ENCODE data around the gene UBR4.

UBR4 gene

DNA sequence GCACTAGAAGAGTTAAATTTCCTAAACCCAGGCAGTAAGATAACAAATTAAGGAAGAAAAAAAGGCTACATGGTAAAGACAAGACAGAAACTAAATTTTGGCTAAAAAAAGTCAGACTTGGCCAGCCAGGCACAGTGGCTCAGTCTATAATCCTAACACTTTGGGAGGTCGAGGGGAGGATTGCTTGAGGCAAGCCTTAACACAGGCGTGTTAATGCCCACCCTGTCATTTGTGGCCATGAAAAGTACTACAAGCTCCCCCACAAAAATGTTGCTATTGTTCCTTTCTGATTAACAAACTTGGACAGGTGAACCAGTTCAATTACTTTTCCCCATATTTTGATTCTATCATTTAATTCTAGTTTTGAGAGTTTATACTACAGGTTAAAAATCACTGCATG lies 32.3 kb downstream of the UBR4 start:
- Histone ChIP-seq H3K9ac (no peak overlapping the region), H3K27ac (no peak overlapping the region), H3K9me3 (ENCODE audit: control insufficient read depth, low read length) (no peaks in the 10 kb centered on the region), H2AFZ (no peak overlapping the region), H3K36me3 (ENCODE audit: control insufficient read depth, insufficient read depth, low read length) (no peaks in the 10 kb centered on the region), H3K4me3 (ENCODE audit: low read depth, low read length) (no peak overlapping the region), H3K4me1 (no peaks in the 10 kb centered on the region), H3K79me2 (no peaks in the 10 kb centered on the region), H3K27me3 (ENCODE audit: control insufficient read depth, insufficient read depth, low read length) (no peaks in the 10 kb centered on the region), H3K4me2 (ENCODE audit: low read length) (no peak overlapping the region)
- TF ChIP-seq, protein P1, sequence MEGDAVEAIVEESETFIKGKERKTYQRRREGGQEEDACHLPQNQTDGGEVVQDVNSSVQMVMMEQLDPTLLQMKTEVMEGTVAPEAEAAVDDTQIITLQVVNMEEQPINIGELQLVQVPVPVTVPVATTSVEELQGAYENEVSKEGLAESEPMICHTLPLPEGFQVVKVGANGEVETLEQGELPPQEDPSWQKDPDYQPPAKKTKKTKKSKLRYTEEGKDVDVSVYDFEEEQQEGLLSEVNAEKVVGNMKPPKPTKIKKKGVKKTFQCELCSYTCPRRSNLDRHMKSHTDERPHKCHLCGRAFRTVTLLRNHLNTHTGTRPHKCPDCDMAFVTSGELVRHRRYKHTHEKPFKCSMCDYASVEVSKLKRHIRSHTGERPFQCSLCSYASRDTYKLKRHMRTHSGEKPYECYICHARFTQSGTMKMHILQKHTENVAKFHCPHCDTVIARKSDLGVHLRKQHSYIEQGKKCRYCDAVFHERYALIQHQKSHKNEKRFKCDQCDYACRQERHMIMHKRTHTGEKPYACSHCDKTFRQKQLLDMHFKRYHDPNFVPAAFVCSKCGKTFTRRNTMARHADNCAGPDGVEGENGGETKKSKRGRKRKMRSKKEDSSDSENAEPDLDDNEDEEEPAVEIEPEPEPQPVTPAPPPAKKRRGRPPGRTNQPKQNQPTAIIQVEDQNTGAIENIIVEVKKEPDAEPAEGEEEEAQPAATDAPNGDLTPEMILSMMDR (IDR thresholded peaks at IDR 0.05) = no peak

DNA sequence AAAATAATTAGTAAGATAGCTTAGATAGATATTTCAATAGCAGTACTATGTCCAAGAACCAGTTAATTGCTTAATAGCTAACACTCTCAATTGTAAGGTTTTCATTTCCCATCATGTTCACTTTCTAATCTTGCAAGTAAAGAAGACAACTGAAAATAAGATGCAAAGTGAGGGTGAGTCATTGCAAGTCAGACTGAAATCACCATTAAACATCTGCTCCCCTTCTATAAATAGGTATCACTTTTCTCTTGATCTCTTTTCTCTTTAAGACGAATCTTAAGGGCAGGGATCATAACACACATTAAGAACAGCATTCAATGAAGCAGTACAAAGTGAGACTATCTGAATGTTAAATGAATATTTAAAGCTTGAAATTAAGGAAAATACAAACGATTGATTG lies 40.4 kb downstream of the UBR4 start:
- H3K4me2 ChIP-seq (ENCODE audit: low read length) = no peak overlapping the region

DNA sequence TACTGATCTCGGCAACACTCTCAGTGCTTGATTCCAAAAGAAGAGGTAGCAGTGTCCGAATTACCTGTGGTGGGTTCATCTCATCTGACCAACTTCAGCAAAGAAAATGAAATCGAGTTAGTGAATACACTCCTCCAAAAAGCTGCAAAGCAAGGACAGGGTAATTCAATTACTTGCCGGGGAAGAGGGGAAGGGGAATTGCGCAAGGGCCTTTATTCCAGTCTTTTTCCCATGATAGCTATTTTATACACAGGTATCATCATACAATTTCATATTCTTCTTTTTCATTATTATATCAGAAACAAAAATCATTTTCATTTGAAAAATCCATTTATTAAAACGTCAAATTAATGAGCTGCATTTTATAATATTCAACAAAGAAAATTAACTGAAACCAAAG lies 42.9 kb downstream of the UBR4 start:
- Histone ChIP-seq H3K79me2 (no peaks in the 10 kb centered on the region), H3K9ac (no peak overlapping the region), H3K27ac (no peak overlapping the region), H3K4me2 (ENCODE audit: low read length) (no peak overlapping the region), H3K4me3 (ENCODE audit: low read depth, low read length) (no peak overlapping the region), H3K36me3 (ENCODE audit: control insufficient read depth, insufficient read depth, low read length) (no peaks in the 10 kb centered on the region), H3K27me3 (ENCODE audit: control insufficient read depth, insufficient read depth, low read length) (no peaks in the 10 kb centered on the region), H2AFZ (no peak overlapping the region), H3K4me1 (no peaks in the 10 kb centered on the region), H3K9me3 (ENCODE audit: control insufficient read depth, low read length) (no peaks in the 10 kb centered on the region)
- TF ChIP-seq, protein P1 (IDR thresholded peaks at IDR 0.05) = no peak

More for the DNA sequence above, 40.4 kb downstream of the UBR4 start:
- Histone ChIP-seq H2AFZ (no peak overlapping the region), H3K9me3 (ENCODE audit: control insufficient read depth, low read length) (no peaks in the 10 kb centered on the region), H3K79me2 (no peaks in the 10 kb centered on the region), H3K27me3 (ENCODE audit: control insufficient read depth, insufficient read depth, low read length) (no peaks in the 10 kb centered on the region), H3K4me3 (ENCODE audit: low read depth, low read length) (no peak overlapping the region), H3K27ac (no peak overlapping the region), H3K9ac (no peak overlapping the region), H3K36me3 (ENCODE audit: control insufficient read depth, insufficient read depth, low read length) (no peaks in the 10 kb centered on the region), H3K4me1 (no peaks in the 10 kb centered on the region)
- TF ChIP-seq, protein P1 (IDR thresholded peaks at IDR 0.05) = no peak

DNA sequence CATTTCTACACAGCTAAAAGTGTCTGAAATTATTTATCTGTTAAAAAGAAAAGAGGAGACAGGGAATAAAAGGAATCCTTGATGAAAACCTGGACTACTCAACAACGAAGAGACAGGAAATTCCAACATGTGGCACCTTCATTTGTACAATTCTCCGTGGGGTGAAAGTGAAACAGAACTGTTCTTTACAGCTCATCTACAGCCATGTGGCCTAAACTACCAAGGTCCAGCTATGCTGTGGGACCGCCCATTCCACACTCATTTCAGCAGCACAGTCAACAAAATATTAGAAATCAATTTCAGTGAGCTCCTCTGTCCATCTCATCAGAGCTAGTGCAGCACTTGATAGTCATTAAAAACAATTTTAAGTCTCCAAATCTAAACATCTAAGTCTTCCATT lies 44.0 kb downstream of the UBR4 start:
- H3K27ac ChIP-seq = no peak overlapping the region
- H3K79me2 ChIP-seq = no peaks in the 10 kb centered on the region
- H3K9ac ChIP-seq = no peak overlapping the region
- no peaks in the 10 kb centered on the region for H3K27me3 ChIP-seq (ENCODE audit: control insufficient read depth, insufficient read depth, low read length)
- no peaks in the 10 kb centered on the region for H3K36me3 ChIP-seq (ENCODE audit: control insufficient read depth, insufficient read depth, low read length)
- no peaks in the 10 kb centered on the region for H3K4me1 ChIP-seq
- TF ChIP-seq, protein P1 (IDR thresholded peaks at IDR 0.05) = no peak
- no peak overlapping the region for H3K4me3 ChIP-seq (ENCODE audit: low read depth, low read length)
- H2AFZ ChIP-seq = no peak overlapping the region
- H3K9me3 ChIP-seq (ENCODE audit: control insufficient read depth, low read length) = no peaks in the 10 kb centered on the region
- no peak overlapping the region for H3K4me2 ChIP-seq (ENCODE audit: low read length)

DNA sequence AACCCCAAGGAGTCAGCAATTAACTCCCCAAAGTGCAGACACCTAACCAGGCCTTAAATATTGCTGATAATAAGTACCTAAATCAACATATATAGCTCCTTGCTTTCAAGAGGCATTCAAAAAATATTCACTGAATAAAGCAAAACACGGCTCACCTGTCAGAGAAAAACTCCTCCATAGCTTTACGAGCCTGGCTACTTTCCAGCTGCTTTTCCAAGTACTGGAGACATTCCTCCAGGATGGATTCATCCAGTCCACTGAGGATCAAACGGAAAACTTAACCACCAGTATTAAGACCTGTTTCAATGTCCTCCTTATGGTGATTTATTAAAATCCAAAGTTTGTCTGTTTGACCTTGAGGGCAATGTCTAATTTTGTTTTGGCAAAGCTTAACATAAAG lies 44.6 kb downstream of the UBR4 start:
- Histone ChIP-seq H3K4me3 (ENCODE audit: low read depth, low read length) (no peak overlapping the region), H3K27ac (no peak overlapping the region), H2AFZ (no peak overlapping the region), H3K9ac (no peak overlapping the region), H3K27me3 (ENCODE audit: control insufficient read depth, insufficient read depth, low read length) (no peaks in the 10 kb centered on the region), H3K36me3 (ENCODE audit: control insufficient read depth, insufficient read depth, low read length) (no peaks in the 10 kb centered on the region), H3K4me2 (ENCODE audit: low read length) (no peak overlapping the region), H3K9me3 (ENCODE audit: control insufficient read depth, low read length) (no peaks in the 10 kb centered on the region), H3K4me1 (no peaks in the 10 kb centered on the region), H3K79me2 (no peaks in the 10 kb centered on the region)
- TF ChIP-seq, protein P1 (IDR thresholded peaks at IDR 0.05) = no peak
